ENCODE results near the gene TMOD2. TPM values are rescaled to one million over a fixed set of nuclear protein-coding genes. Genes with fewer than 3 reads are reported as not detected.

TMOD2 gene
- total RNA-seq, 6 experiments from 2014 or later = 1.1 to 2.5 (median 1.3) TPM

GRCh38 chr15:51842852-51843737 is 91.7 kb downstream of the TMOD2 start:
- ATAC-seq (peak; percentile 63 to 80 (median 72)), DNase-seq (no peak)
- Histone ChIP-seq H3K4me3 (no peak overlapping the region), H3K9me3 (no peaks in the 10 kb centered on the region), H3K27ac (peak overlapping the region; percentile 16 to 51 (median 20)), H3K27me3 (no peaks in the 10 kb centered on the region), H3K36me3 (no peaks in the 10 kb centered on the region), H3K4me1 (peaks cover 0 to 28% (median 9%) of the 10 kb centered on the region in 4 donors)
- WGBS (ENCODE audit: insufficient coverage, low coverage, low lambda C conversion rate, missing lambda C conversion rate) = 34% methylated on average over 6 of the region's 6 CpGs
- TF ChIP-seq POLR2A (IDR thresholded peaks at IDR 0.05) (no peak), CTCF (IDR thresholded peaks at IDR 0.05) (no peak)
- intact Hi-C loops (cut with DNase I) = no loop called here

- Histone ChIP-seq H3K36me3 (no peaks in the 10 kb centered on the region), H3K4me3 (no peak overlapping the region), H3K4me1 (peaks cover 0 to 35% (median 9%) of the 10 kb centered on the region in 4 donors), H3K9me3 (no peaks in the 10 kb centered on the region), H3K27me3 (no peaks in the 10 kb centered on the region), H3K27ac (no peak overlapping the region)
- intact Hi-C loops (cut with DNase I) = no loop called here
- DNase-seq = no peak
- no peak for ATAC-seq
- no peak for TF ChIP-seq CTCF (IDR thresholded peaks at IDR 0.05)
- no peak for TF ChIP-seq POLR2A (IDR thresholded peaks at IDR 0.05)
- WGBS (ENCODE audit: insufficient coverage, low coverage, low lambda C conversion rate, missing lambda C conversion rate) = 63% methylated on average over 3 of the region's 4 CpGs
Observed at GRCh38 chr15:51844747-51845426, 93.5 kb downstream of the TMOD2 start.

DNA sequence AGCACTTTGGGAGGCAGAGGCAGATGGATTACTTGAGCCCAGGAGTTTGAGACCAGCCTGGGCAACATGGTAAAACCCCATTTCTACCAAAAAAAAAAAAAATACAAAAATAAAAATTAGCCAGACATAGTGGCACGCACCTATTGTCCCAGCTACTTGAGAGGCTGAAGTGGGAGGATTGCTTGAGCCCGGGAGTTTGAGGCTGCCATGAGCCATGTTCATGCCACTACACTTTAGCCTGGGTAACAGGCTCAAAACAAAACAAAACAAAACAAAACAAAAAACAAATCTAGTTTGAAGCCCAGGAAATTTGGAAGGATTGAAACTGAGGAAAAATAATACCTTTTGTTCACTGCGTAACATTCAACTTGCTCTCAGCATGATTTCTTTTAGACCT is 94.7 kb downstream of the TMOD2 start:
- no peak for DNase-seq
- Histone ChIP-seq H3K36me3 (no peaks in the 10 kb centered on the region), H3K27ac (peak overlapping the region in 1 of 3 donors; percentile 27), H3K9me3 (no peaks in the 10 kb centered on the region), H3K4me1 (peaks cover 0 to 30% (median 9%) of the 10 kb centered on the region in 4 donors), H3K4me3 (no peak overlapping the region), H3K27me3 (no peaks in the 10 kb centered on the region)
- WGBS (ENCODE audit: insufficient coverage, low coverage, low lambda C conversion rate, missing lambda C conversion rate) = 90% methylated on average over 3 of the region's 3 CpGs
- no peak for TF ChIP-seq CTCF (IDR thresholded peaks at IDR 0.05)
- TF ChIP-seq POLR2A (IDR thresholded peaks at IDR 0.05) = no peak
- intact Hi-C loops (cut with DNase I) = no loop called here
- ATAC-seq = no peak

DNA sequence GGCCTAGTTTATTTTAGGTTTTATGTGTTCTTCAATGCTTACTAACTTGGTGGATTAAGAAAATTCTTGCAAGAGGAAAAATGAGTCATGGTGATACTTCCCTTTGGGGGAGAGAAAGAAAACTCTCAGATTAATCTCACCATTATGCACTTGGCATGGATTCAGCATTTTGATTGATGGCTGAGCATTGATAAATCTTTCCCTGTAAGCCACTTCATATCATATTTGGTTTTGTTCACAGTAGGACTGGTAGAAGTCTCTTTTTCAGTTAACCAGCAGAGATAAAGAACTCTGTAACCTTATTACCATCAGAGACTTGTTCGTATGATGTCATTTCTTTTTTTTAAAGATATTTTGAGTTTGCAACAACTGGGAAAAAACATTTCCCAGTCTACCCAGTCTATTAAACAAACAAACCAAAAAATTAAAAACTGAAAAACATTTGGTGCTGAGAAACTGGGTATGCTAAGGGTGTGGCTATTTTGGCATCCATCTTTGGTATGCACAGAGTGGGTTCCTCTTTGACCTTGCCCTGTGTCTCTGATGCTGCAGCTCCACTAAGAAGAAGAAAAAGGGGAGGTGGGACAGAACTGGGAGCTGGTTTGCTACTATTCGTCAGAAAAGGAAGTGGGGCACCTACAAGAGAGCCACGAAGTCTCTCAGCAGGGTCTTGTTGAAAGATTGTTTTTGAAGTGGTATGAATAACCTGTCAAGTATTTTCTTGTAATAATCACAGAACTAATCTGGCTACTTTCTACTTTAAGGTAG is 95.2 kb downstream of the TMOD2 start:
- intact Hi-C loops (cut with DNase I) = no loop called here
- H3K27ac ChIP-seq = no peak overlapping the region
- no peak overlapping the region for H3K4me3 ChIP-seq
- DNase-seq (no peak), ATAC-seq (peak in 3 of 4 donors; percentile 17 to 35 (median 24))
- peaks cover 0 to 26% (median 9%) of the 10 kb centered on the region in 4 donors for H3K4me1 ChIP-seq
- H3K36me3 ChIP-seq = no peaks in the 10 kb centered on the region
- no peaks in the 10 kb centered on the region for H3K27me3 ChIP-seq
- TF ChIP-seq CTCF (IDR thresholded peaks at IDR 0.05) (no peak), POLR2A (IDR thresholded peaks at IDR 0.05) (no peak)
- no peaks in the 10 kb centered on the region for H3K9me3 ChIP-seq
- 63% methylated on average over 3 of the region's 3 CpGs for WGBS (ENCODE audit: insufficient coverage, low coverage, low lambda C conversion rate, missing lambda C conversion rate)
